ENCODE data around the gene PRDM5.
A peak's percentile ranks its signal among the peaks of the same experiment; 100 is the strongest.

The PRDM5 gene

DNA sequence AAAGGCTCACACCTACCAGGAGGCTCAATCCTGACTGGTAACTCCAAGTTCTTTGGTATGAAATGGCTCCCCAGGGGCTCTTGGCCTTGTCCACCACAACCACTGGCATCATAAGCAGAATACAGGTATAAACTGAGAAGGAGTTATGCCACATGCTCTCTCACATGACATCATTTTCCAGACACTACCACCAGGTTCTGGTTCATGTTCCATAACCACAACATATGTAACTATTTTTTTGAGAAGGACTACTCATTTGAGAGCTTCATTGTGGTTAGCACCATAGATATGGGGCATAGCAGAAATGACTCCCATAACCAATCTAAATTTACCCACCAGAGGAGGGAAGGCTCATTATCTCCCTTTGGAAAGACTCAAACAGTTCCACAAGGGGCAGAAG lies 19.6 kb downstream of the PRDM5 start:
- DNase-seq, result no peak

DNA sequence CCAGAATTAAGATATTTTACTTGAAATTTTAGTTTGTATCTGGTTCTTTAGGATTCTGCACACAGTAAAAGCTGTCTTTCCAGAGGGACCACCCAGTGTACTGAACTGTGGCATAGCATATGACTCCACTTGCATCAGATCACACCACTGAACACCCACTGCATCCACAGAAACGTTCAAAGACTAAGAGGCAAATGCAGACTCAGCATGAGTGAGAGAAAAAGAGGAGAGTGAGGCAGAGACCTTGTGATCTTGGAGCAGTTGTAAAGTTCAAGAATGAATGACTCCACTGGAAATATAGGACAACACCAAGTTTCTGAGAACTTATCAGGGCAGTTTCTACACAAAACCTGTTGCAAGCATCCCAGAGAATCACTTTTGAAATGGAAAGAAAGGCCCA lies 20.8 kb downstream of the PRDM5 start:
- no peak for DNase-seq

DNA sequence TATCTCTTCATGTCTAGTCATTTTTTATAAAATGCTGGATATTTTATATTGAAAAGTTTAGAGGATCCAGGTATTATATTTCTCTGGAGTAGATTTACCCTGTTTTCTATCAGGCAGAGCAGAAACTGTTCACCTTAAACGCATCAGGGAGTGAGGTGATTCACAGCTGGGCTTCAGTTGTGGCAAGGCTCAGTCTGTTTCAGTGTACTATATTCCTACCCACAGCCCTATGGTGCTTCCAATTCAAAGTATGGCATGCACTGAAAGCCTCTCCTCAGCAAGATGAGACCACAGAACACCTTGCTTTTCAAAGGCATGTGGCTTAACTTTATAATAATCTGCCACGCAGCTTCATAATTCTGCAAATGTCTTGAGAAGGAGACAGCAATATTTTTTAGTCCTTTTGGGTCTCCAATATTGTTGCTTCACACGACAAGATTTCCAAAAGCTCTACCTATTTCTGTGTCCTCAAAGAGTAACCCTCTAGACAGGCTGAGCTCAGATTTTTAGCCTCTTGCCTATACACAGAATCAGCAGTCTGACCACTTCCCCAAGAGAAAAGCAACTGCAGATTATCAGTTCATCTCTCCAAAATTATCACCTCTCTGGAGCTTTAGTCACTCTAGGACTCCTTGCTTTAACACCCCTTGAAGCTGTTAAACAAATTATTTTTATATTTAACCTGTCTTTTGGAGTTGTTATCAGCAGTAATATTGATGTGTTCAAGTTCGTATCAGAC lies 24.4 kb downstream of the PRDM5 start:
- DNase-seq, result no peak

DNA sequence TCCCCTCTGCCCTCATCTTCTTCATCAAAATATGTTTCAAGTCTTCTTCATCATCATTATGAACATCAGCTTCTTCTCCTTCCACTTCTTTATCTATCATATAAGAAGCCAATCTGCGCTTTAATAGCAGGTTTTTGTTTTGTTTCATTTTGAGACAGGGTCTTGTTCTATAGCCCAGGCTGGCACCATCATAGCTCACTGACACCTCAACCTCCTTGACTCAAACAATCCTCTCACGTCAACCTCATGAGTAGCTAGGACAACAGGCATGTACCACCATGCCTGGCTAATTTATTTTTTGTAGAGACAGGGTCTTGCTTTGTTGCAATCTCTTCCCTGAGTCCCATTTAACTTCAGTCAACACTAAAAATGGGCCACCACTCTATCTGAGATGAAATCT lies 27.0 kb downstream of the PRDM5 start:
- DNase-seq, result no peak

DNA sequence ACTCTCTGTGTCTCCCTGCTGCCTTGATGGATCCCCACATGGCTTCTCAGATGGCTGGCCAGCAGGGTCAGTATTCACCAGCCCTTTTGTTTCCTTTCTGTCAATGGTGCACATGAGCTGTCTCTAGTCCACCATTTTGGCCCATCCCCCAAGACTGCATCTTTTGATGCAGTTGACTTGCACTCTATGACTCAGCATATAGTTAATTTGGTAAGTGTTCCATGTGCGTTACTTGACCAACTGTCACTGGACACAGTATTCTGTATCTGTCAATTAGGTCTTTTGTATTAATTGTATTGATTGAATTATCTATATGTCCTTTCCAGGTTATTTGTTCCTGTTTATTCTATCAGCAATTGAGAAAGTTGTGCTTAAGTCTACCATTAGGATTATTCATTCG lies 29.2 kb downstream of the PRDM5 start:
- DNase-seq, result no peak

DNA sequence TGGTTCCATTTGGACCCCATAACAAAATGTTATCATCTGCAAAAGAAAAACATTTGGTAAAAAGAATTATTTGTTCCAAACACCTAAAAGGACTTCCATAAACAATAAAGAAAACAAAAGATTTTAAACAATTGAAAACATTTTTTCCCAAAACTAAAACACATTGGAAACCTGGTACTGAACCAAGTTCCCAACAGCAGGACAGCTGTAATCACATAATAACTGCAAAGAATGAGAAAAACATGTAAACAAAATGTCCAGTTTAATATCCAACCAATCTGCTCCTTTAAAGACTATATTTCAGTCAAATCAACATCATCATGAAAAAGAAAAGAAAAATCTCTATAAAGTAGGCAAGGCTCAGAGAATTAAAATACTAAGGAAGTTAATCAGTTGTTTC lies 36.3 kb downstream of the PRDM5 start:
- DNase-seq, result no peak

DNA sequence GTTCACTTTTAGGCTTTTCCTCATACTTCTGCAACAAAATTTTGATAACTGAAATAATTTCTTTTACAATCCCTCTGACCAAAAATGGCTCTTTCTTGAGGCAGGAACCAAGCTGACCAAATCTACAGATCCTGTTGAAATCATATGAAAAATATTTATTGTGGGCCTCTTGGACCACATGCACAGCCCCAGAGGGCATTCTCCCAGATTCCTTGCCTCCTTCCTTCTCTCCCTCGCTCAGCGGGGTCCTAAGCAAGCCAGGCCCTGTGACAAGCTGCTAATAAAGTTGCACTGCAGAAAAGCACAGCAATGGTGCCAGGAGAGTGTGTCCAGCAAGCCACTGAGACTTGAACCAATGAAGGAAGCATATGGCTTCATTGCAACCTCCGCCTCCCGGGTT lies 40.7 kb downstream of the PRDM5 start:
- DNase-seq, result no peak

DNA sequence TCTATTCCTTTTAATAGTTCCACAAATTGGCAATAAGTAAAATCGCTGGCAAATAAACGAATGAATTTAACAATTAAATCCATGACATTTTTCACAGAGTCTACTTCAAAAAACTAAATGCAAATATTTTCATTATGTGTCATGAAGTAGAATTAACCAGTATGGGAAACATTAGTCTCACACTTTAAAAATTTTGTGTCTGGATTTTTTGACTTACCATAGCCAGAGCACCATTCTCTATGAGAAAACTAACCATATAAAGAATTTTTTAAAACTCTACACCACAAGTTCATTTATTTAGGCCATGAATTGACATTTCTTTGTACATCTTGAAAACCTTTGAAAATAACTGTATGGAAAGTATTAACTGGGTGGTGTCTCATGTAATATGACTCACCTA lies 41.2 kb downstream of the PRDM5 start:
- no peak for DNase-seq

DNA sequence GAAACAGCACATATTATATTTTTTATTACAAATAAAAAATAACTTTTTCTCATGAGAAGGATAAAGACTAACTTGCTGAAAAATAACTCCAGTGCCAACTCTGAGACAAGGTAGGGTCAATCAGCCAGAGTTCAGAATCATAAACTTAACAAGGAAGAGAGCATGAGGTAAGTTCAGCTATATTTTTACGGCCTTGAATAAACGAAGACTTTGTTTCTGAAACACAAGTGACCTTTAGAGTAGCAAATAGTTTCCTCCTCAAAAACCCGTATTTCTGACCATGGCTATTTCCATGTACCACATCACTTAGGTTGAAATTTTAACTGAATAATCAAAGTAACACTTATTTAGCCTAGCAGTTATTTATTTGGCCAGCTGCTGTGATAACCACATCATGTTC lies 45.5 kb downstream of the PRDM5 start:
- no peak for DNase-seq

DNA sequence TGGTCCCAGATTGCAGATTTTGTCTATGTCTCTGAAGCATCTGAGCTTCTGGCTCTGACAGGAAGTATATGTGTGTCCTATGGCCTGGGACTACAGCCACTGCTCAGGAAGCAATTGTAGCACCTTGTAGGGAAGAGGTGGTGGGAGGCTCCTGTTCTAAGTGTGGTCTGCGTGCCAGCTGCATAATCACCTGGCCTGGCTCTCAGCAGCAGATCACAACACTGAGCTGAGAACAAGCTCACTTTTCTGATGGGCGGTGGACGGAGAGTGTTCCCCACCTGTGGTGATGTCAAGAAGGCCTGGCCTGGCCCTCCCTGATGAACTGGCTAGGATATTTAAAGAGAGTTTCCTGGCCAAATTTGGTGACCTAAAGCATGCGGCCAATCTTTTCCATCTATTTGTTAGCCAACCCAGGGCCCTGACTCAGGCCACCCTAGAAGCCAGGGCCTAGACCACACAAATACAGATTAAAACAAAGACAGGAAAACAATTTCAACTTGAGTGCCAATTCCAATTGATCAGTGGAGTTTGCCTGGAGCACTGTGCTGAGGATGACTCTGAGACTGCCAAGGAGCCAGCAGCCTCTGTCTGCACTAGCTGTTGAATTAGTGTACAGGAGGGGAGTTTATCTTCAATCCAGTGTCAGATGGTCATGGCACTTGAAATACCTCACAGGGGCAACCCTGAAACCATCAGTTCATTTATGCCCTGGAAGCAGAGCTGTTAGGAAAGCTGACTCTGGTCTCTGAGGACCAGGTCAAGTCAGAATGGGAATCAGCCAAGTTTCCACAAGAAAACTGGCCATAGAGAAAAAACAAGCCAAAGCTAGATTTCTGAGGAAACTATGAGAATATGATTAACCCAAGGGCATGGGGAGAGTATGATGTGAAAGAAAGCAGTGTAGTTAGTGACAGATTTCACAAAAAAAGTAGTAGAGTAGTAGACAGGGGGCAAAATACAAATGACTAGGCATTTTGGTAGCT lies 47.4 kb downstream of the PRDM5 start:
- DNase-seq, result no peak

DNA sequence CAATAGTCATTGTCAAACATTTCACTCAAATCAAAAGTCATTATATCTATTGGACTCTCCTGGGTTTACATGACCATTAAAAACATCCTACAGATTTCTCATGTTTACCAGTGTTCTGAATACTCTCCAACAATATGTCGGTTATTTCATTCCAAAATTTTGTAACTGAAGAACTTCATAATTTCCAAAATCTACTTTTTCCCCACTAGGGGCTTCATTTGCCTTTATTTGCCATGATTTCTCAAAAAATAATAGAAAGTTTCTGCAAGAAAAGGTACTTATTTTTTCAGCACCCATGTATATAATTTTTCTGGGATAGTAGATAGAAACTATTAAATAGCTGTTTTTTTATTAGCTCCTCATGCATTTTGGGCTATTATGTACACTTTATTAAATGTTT lies 49.0 kb downstream of the PRDM5 start:
- no peak for DNase-seq

DNA sequence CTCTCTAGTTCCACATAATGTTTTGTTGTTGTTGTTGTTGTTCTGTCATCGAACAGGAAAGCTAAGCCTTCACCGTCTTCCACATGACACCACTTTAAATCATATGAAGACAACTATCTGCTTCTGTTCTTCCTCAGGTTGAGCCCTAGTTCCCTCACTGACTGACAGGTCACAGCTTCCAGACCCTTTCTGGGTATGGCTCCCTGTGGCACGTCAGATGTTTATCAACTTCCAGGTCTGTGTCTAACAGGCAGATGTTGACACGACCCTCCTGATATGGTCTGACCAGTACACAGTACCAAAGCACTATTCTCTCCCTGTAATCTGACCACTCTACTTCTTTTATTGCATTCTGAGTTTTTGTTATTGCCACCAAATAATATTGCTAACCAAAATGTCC lies 51.4 kb downstream of the PRDM5 start:
- DNase-seq, result no peak

DNA sequence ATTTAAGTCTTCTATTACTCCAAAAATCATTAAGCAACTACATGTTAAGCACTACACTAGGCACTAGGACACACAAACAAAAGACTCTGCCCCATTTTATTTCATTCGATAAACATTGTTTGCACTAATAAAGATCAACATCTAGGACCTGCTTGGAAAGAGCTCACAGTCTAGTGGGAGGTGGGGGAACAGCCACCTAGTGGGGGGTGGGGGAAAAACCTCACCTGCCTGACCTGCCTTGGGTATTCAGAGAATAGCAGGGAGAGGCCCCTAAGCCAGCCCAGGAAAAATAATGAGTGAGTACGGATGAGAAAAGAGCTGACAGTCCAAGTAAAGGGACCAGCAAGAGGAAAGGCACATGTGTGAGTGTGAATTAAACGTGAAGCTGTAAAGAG lies 52.2 kb downstream of the PRDM5 start:
- DNase-seq, result no peak

DNA sequence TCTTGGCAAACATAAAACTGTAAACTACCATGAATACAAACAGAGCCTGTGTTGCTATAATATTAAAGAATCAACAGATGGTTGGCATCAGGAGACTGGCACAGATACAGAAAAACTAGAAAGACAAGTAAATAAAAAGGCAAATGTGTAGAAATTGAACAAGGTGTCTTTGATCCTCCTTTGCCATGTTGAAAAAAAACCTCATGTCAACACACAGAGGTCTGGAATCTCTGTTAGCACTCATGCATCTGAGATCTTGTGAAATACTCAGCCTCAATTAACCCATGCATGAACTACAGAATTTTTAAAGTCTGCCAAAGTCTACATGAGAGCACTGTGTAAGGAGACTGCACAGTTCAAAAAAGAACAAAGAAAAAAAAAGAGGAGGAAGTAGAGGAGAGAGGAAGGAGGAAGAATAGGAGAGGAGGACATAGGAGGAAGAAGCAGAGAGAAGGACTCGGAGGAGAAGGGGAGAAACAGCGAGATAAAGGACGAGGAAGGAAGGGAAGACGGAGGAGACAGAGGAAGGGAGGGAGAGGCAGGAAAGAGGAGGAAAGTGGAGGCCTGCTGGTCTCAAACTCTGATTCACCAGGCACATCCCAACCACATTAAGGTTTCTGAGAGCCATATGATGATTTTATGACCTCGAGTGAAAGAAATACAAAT lies 52.8 kb downstream of the PRDM5 start:
- no peak for DNase-seq

DNA sequence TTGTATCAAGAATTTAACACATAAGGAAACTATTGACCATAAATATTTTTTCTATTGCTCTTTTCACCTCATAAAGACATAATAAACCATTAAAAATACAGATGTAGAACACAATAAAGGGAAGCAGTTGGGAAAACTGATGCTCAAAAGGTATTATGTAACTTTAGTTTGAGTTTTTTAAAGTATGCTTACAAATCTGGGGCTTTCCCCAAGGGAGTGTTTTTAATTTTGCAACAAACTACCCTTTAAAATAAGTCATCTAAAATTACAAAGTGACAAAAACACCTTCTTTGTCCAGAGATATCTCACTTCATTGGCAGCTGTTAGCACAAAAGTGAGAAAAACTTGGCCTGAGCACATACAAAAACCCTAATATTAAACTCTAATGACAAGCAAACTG lies 55.0 kb downstream of the PRDM5 start:
- no peak for DNase-seq

DNA sequence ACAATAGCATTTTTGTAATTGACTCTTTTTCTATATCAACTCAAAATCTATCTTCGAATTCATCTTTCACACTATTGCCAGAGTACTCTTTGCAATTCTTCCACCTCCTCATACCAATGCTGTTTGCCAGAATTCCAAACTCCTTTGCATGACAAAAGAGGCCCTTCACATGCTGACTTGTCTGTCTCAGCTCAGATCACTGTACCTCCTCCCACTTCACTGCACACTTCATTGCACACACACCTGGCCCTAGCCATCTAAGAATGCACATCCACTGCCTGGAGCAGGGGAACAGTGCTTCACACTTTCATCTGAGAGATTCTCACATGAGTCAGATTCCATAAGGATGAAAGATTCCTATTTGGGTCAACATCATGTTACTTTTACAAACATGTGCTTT lies 56.5 kb downstream of the PRDM5 start:
- no peak for DNase-seq

DNA sequence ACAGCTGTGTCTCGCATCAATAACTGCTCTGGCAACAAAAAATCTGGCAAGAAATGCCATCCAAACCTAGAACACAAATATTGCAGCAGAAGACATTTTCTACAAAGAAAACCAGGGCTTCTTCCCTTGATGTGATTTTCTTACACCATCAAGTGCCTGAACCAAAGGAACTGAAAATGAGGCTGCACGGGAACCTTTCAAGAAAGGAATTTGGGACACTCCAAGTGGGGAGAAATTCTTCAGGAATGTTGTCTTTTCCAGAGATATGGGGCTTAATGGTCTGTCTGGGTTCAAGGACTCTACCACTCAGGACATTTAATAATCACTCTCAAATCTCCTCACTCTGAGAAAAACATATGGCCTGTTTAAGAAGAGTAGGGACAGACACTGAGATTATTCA lies 57.6 kb downstream of the PRDM5 start:
- DNase-seq, result no peak

DNA sequence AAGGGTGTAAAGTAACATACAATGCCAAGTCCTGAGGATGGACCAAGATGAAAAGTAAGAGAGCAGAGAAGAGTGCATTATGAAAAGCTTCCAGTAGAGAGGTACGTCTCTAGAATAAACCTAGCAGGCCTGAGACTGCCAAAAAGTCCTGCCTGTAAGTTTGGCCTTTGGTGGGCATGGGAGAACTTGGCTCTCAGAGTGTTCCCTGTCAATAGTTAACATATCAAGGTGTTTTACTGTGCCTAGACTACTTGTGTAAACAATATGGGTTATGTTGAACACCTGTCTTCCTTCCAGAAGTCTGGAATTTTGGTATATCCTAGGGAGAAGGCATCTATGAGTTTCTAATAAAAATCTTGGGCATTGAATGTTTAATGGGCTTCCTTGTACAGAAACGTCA lies 60.1 kb downstream of the PRDM5 start:
- DNase-seq, result no peak

DNA sequence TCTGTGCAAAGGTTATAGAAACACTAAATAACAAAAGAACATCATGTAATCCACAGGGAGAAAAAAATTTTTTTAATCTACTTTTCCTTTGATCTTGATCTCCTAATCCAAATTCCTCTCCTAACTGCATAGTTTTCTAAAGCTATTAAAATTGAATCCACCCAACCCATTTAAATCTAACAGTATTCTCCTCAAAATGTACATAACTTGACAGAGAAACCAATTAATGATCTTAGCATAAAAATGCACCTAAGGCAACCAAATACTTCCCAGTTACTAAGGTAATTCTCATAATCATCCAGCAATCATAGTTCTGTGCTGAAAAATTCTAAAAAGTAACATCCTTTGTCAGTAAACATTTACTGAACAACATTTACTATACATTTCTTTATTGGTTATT lies 60.7 kb downstream of the PRDM5 start:
- DNase-seq, result no peak

DNA sequence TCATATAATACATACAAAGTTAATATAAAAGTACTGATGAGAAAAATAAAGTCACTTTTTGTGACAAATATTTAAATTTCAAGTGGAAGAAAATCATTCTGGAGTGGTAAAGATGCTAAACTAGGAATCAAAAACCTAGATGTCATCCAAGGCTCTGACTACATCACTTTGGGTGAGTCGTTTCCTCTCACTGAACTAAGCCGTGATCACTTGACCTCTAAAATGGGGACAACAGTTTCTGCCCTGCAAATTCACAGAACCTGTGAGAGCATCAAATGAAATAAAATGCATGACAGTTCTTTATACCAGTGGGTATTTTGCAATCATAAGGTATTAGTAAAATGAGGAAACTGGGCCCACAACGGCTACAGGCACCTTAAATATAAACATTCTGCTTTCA lies 63.8 kb downstream of the PRDM5 start:
- peak; percentile 16 for DNase-seq

DNA sequence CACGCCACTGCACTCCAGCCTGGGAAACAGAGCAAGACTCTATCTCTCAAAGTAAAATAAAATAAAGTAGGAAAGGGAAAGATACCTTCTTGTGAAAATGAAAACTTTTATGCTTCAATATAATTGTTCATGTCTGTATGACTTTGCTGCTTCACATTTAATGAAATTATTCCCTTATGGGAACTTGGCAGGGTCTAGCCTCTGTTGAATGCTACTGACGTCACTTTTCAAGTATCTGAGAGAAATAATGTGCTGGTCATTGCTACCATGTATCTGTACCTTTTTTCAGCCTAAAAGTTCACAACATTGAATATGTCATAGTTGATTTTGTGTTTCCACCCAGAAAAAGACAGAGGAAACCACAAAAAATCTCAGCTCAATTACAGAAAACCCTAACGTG lies 65.2 kb downstream of the PRDM5 start:
- DNase-seq, result no peak

DNA sequence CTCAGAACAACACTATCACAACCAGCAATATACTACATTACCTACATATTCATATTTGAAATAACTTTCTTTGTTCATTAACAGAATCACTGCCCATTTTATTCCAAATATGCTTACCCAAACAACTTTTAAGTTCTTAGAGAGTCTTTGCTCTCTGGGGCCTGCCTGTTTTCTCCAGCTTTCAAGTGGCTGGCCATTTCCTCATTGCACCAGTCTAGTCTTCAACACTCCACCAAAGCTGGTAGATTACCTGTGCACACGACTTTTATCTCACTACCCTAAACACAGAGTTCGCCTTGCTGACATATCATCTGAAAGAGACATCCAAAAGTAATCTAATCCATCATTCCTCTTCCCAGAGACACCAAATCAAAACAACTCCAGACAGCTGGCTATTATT lies 66.2 kb downstream of the PRDM5 start:
- DNase-seq, result no peak

DNA sequence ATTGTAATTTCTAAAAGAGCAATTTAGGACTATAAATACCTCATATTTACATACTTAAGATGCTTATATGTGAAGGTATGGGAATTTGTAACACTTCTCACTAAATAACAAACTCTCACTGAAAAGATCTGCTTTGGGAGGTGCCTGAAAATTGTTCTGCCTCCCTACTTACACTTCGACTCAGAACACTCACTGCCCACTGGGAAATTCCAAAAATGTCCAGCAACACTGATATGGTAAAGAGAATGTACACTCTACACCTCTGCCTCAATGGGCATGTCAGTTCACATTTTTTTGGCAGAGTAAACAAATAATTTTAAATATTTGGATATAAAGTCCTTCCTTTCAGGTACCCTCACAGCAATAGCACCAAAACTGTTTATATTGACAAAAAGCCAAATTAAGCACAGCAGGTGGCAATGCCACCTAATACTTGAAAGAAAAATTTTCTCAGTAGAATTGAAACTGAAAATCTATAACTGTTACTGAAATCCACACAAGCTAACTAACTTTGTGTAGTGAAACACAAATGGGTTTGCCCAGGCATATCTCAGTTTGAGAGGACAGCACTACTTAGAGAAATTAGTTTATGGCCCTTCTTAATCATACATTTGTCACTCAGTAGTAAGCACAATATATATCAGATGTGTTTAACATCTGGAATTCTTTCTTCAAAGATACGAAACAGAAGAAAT lies 67.1 kb downstream of the PRDM5 start:
- no peak for DNase-seq
